ENCODE measurements around the gene ABI2. TPM values are rescaled to one million over a fixed set of nuclear protein-coding genes. Genes with fewer than 3 reads are reported as not detected.
"Not testable (repeated sequence)": the region's sequence is repeated elsewhere in the genome, so short reads cannot be mapped to it uniquely, and the experiment has no call there.

ABI2 gene
- total and polyA plus RNA-seq, 2 experiments from 2014 or later = 49.8 to 76.8 TPM

DNA sequence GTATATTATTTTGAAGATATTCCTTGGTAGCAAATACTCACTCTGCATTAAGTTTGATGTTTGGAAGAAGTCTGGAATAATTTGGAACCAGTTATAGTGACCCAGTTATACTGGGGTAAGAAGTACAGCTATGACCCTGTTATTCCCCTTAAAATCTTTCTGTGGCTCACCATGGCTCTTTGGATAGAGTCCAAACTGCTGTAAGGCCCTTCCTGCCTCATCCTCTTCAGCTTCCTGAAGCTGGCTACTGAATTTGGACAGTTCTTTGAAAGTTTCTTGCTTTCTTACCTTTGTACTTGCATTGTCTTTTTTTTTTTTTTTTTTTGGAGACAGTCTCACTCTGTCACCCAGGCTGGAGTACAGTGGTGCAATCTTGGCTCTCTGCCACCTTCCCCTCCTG lies 85.6 kb downstream of the ABI2 start:
- Histone ChIP-seq H3K4me1 (ENCODE audit: low read depth) (no peaks in the 10 kb centered on the region), H3K27ac (no peak overlapping the region)

DNA sequence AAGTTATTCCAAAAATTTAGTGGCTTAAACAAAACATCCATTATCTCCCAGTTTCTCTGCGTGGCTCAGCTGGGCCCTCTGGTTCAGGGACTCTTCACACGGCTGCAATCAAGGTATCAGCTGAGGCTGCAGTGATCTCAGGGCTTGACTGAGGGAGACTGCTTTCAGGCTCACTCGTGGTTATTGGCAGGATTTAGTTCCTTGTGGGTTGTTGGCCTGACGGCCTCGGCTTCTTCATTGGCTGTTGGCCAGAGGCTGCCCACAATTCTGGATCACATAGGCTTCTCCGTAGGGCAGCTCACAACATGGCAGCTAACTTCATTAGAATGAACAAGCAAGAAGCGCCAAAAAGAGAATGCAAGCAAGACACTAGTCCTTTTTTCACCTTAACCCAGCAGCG lies 90.1 kb downstream of the ABI2 start:
- TF ChIP-seq CTCF (IDR thresholded peaks at IDR 0.05; ENCODE audit: low read depth, low read length) = no peak
- H3K27ac ChIP-seq = no peak overlapping the region
- H3K9me3 ChIP-seq (ENCODE audit: low read depth) = no peaks in the 10 kb centered on the region
- H3K27me3 ChIP-seq = no peaks in the 10 kb centered on the region
- peaks cover 38% of the 10 kb centered on the region for H3K36me3 ChIP-seq
- no peaks in the 10 kb centered on the region for H3K4me1 ChIP-seq (ENCODE audit: low read depth)
- no peak overlapping the region for H3K4me3 ChIP-seq
- DNase-seq (ENCODE audit: low read depth in 1 of 2, low spot score in 1 of 2) = peak in 1 of 2 donors; percentile 47

More for the DNA sequence above, 85.6 kb downstream of the ABI2 start:
- H3K36me3 ChIP-seq = peaks cover 35% of the 10 kb centered on the region
- H3K4me3 ChIP-seq = no peak overlapping the region
- TF ChIP-seq CTCF (IDR thresholded peaks at IDR 0.05; ENCODE audit: low read depth, low read length) = no peak
- no peaks in the 10 kb centered on the region for H3K27me3 ChIP-seq
- H3K9me3 ChIP-seq (ENCODE audit: low read depth) = no peaks in the 10 kb centered on the region
- peak in 1 of 2 donors; percentile 49 for DNase-seq (ENCODE audit: low read depth in 1 of 2, low spot score in 1 of 2)

DNA sequence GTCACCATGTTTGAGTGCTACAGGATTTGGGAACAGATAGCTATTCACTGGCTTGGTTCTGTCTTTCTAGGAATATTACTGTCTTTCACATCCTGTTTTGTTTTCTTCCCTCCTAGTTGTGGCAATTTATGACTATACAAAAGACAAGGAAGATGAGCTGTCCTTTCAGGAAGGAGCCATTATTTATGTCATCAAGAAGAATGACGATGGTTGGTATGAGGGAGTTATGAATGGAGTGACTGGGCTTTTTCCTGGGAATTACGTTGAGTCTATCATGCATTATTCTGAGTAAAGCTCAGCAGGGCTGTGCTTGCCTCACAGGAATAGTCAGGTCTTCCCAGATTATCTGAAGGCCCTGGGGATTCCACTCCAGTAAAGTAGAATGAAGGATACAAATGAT lies 98.9 kb downstream of the ABI2 start:
- H3K36me3 ChIP-seq = peaks cover 53% of the 10 kb centered on the region

DNA sequence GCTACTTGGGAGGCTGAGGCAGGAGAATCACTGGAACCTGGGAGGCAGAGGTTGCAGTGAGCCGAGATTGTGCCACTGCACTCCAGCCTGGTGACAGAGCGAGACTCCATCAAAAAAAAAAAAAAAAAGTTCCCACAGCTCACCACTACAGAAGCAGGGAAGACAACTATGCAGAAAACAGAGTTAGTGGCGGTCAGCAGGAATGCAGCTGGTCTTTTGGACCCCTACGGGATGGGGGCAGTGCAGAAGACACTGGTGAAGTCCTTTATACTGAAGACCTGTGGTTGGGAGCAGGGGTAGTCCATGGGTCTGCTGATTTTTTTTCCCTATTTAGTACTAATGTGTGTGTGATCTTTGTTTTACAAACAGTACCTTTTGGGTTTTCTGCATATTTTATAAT lies 101.4 kb downstream of the ABI2 start:
- peaks cover 38% of the 10 kb centered on the region for H3K36me3 ChIP-seq
- not testable (repeated sequence) for H3K4me1 ChIP-seq (ENCODE audit: low read depth); H3K9me3 ChIP-seq (ENCODE audit: low read depth); H3K27me3 ChIP-seq; H3K4me3 ChIP-seq; DNase-seq (ENCODE audit: low read depth in 1 of 2, low spot score in 1 of 2); H3K27ac ChIP-seq

More for the DNA sequence above, 98.9 kb downstream of the ABI2 start:
- H3K4me1 ChIP-seq (ENCODE audit: low read depth) = no peaks in the 10 kb centered on the region
- H3K27ac ChIP-seq = peak overlapping the region; percentile 13
- H3K9me3 ChIP-seq (ENCODE audit: low read depth) = no peaks in the 10 kb centered on the region
- H3K27me3 ChIP-seq = no peaks in the 10 kb centered on the region
- TF ChIP-seq CTCF (IDR thresholded peaks at IDR 0.05; ENCODE audit: low read depth, low read length) = no peak
- no peak overlapping the region for H3K4me3 ChIP-seq
- peak in 1 of 2 donors; percentile 47 for DNase-seq (ENCODE audit: low read depth in 1 of 2, low spot score in 1 of 2)

DNA sequence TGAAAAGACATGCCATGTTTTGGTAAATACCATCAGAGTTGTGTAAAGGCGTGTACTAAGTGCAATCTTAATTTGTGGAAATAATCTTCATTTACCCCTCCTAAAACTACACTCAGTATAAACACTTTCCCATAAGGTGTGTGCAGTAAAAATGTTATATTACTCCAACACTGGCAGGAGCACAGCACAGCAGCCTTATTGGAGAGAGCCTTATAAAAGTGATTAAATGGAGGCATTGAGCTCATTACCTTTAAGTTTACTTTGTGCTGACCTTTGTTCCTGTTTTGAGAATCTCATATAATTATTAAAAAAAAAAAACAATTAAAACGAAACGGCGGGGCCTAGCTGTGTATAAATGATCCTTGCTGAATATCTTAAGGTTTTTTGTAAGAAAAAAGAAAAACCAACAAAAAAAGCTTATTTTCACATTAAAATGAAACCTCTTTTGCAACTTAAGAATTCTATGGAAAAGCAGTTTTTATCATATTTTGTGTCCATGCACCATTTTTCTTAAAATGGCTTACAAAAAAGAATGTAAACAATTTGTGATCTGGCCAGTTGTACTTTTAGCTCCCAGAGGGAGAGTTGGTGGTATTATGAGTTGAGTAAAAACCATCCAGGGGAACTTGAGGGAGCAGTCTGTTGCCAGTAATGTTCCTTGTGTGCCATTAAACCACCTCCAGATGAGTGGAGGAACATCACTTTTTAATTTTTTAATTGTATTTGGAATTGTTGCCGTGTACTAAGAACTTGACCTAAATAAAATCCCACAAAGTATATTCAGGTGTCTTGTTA lies 103.4 kb downstream of the ABI2 start:
- peak overlapping the region; percentile 47 for H3K27ac ChIP-seq
- H3K36me3 ChIP-seq = peaks cover 33% of the 10 kb centered on the region
- no peak for DNase-seq (ENCODE audit: low read depth in 1 of 2, low spot score in 1 of 2)
- no peaks in the 10 kb centered on the region for H3K9me3 ChIP-seq (ENCODE audit: low read depth)
- no peaks in the 10 kb centered on the region for H3K27me3 ChIP-seq
- H3K4me1 ChIP-seq (ENCODE audit: low read depth) = no peaks in the 10 kb centered on the region
- no peak overlapping the region for H3K4me3 ChIP-seq
- no peak for TF ChIP-seq CTCF (IDR thresholded peaks at IDR 0.05; ENCODE audit: low read depth, low read length)

GRCh38 chr2:203432811-203433210 lies 104.6 kb downstream of the ABI2 start:
- DNase-seq (ENCODE audit: low read depth in 1 of 2, low spot score in 1 of 2) = no peak
- Histone ChIP-seq H3K4me1 (ENCODE audit: low read depth) (no peaks in the 10 kb centered on the region), H3K9me3 (ENCODE audit: low read depth) (no peaks in the 10 kb centered on the region), H3K36me3 (peaks cover 30% of the 10 kb centered on the region), H3K4me3 (no peak overlapping the region), H3K27ac (no peak overlapping the region), H3K27me3 (no peaks in the 10 kb centered on the region)
- TF ChIP-seq CTCF (IDR thresholded peaks at IDR 0.05; ENCODE audit: low read depth, low read length) = no peak

Measured in cardiac muscle cell (in vitro differentiated cells and primary cell).